Measurements from ENCODE around the gene TBC1D1. TPM values are rescaled to one million over a fixed set of nuclear protein-coding genes. Genes with fewer than 3 reads are reported as not detected.

The TBC1D1 gene
- total and polyA plus RNA-seq, 2 of the 8 experiments (the other 6 are each of a cell fraction or from before 2014, with no cell fraction given): 96.9 to 162 TPM

GRCh38 chr4:38164346-38164745 is 273.5 kb downstream of the TBC1D1 start (continued):
- TF ChIP-seq NANOG (IDR thresholded peaks at IDR 0.05; ENCODE audit: insufficient read depth, low read depth, low read length, poor library complexity, severe bottlenecking): no peak
- TF ChIP-seq RAD21 (IDR thresholded peaks at IDR 0.05 in 1 of 2, conservative IDR thresholded peaks at IDR 0.05 in 1 of 2; ENCODE audit: low read depth in 2 of 2, low read length in 2 of 2): no peak
- TF ChIP-seq EZH2 (IDR thresholded peaks at IDR 0.05; ENCODE audit: low read depth, low read length, severe bottlenecking): no peak
